Measurements from ENCODE around the gene ARMH3.

DNA sequence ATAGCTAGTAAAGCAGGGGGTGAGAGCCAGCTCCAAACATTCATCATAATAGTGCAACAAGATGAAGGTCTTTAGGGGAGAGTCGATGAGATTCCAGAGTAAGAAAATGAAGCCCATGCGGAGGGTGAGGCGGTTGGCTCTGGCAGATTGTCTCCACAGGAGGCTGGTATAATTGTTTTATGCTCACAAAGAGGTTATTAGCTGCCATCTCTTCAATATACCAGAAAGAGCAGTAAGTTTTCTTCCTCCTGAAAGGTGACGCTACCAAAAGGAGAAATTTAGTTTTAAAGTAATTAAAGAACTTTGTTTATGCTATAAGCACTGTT lies 153.2 kb downstream of the ARMH3 start:
- TF ChIP-seq, protein P1, sequence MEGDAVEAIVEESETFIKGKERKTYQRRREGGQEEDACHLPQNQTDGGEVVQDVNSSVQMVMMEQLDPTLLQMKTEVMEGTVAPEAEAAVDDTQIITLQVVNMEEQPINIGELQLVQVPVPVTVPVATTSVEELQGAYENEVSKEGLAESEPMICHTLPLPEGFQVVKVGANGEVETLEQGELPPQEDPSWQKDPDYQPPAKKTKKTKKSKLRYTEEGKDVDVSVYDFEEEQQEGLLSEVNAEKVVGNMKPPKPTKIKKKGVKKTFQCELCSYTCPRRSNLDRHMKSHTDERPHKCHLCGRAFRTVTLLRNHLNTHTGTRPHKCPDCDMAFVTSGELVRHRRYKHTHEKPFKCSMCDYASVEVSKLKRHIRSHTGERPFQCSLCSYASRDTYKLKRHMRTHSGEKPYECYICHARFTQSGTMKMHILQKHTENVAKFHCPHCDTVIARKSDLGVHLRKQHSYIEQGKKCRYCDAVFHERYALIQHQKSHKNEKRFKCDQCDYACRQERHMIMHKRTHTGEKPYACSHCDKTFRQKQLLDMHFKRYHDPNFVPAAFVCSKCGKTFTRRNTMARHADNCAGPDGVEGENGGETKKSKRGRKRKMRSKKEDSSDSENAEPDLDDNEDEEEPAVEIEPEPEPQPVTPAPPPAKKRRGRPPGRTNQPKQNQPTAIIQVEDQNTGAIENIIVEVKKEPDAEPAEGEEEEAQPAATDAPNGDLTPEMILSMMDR (IDR thresholded peaks at IDR 0.05 in 8 of 11, conservative IDR thresholded peaks at IDR 0.05 in 3 of 11) = no peak
- TF ChIP-seq POLR2A (IDR thresholded peaks at IDR 0.05) = no peak
- no peak for TF ChIP-seq POLR2AphosphoS5 (IDR thresholded peaks at IDR 0.05)
